PC-3 (cell line): ENCODE data around the gene ABCC8. TPM values are rescaled to one million over a fixed set of nuclear protein-coding genes. Genes with fewer than 3 reads are reported as not detected.

ENCODE experiments used
- ATAC-seq: fragments of 200-7000 bp; cut with Tn5 transposase; 2 replicates; pipeline ENCODE4 v1.9.1; 2020; ENCODE audit warnings: mild to moderate bottlenecking, moderate library complexity
- BruUV-seq: library from RNA; stranded (reverse); fragments of 400-500 nt; replicated peaks from 2 replicates; lab custom pipeline; 2021; lab: Mats Ljungman, UMichigan
- CTCF ChIA-PET: fragments of 300-600 bp; sonication (Branson Sonifier 250); formaldehyde crosslinking; loops from one replicate; lab custom pipeline; 2022; ENCODE audit warnings: antibody characterized with exemption; lab: Charles Lee
- POLR2A ChIA-PET: fragments of 300-600 bp; sonication (Branson Sonifier 250); formaldehyde crosslinking; loops from one replicate; lab custom pipeline; 2022; ENCODE audit warnings: antibody characterized with exemption; ENCODE audit not compliant: unreplicated experiment; lab: Charles Lee
- DNase-seq: peaks from one replicate; pipeline ENCODE4 v3.0.0-alpha.2; 2015
- H2AFZ ChIP-seq: fragments of 300-600 bp; sonication (generic); 2 replicates; pipeline ENCODE4 v1.6.0; 2016; ENCODE audit warnings: antibody characterized with exemption, low read length
- H3F3A ChIP-seq: fragments of 300-600 bp; sonication (generic); one replicate; pipeline ENCODE4 v1.6.0; 2017; ENCODE audit warnings: antibody characterized with exemption, low read length, control low read depth, mild to moderate bottlenecking; ENCODE audit not compliant: unreplicated experiment
- H3K27ac ChIP-seq: fragments of 300-600 bp; sonication (generic); 2 replicates; pipeline ENCODE4 v1.5.1; 2016; ENCODE audit warnings: mild to moderate bottlenecking, low read length
- H3K27me3 ChIP-seq: fragments of 300-600 bp; sonication (generic); 2 replicates; pipeline ENCODE4 v1.6.1; 2016; ENCODE audit warnings: low read length, mixed read lengths
- H3K36me3 ChIP-seq: fragments of 300-600 bp; sonication (generic); 2 replicates; pipeline ENCODE4 v1.6.1; 2016; ENCODE audit warnings: low read depth, mixed run types, low read length, mixed read lengths
- H3K4me1 ChIP-seq: fragments of 300-600 bp; sonication (generic); 2 replicates; pipeline ENCODE4 v1.5.1; 2016; ENCODE audit warnings: low read length; ENCODE audit not compliant: insufficient read depth
- H3K4me2 ChIP-seq: fragments of 300-600 bp; sonication (generic); 2 replicates; pipeline ENCODE4 v1.6.0; 2016; ENCODE audit warnings: low read length
- H3K4me3 ChIP-seq: fragments of 300-600 bp; sonication (generic); 2 replicates; pipeline ENCODE4 v1.5.1; 2016; ENCODE audit warnings: mild to moderate bottlenecking, low read length, mixed read lengths
- H3K79me2 ChIP-seq: fragments of 300-600 bp; sonication (generic); 2 replicates; pipeline ENCODE4 v1.6.1; 2017; ENCODE audit warnings: low read length, mixed read lengths
- H3K9ac ChIP-seq: fragments of 300-600 bp; sonication (generic); 2 replicates; pipeline ENCODE4 v1.6.0; 2016; ENCODE audit warnings: mild to moderate bottlenecking, low read length
- H3K9me2 ChIP-seq: fragments of 300-600 bp; sonication (generic); replicated peaks from 2 replicates; pipeline ENCODE4 v1.6.1; 2016; ENCODE audit warnings: mixed run types, low read length, mixed read lengths
- H3K9me3 ChIP-seq: fragments of 300-600 bp; sonication (generic); 2 replicates; pipeline ENCODE4 v1.6.1; 2016; ENCODE audit warnings: low read length, mixed read lengths
- H4K20me1 ChIP-seq: fragments of 300-600 bp; sonication (generic); 2 replicates; pipeline ENCODE4 v1.6.1; 2016; ENCODE audit warnings: low read length, mixed read lengths
- EZH2 ChIP-seq: fragments of 300-600 bp; sonication (generic); IDR thresholded peaks from one replicate; pipeline ENCODE4 v1.6.1; 2017; ENCODE audit warnings: antibody characterized with exemption, mild to moderate bottlenecking, low read length; ENCODE audit not compliant: unreplicated experiment
- EZH2phosphoT487 ChIP-seq: fragments of 300-600 bp; sonication (generic); IDR thresholded peaks from 2 replicates; pipeline ENCODE4 v1.6.1; 2018; ENCODE audit warnings: mild to moderate bottlenecking, antibody characterized with exemption, low read length, borderline replicate concordance
- intact Hi-C: fragments of 100-400 bp; cut with micrococcal nuclease; formaldehyde crosslinking; loops from 2 replicates; pipeline ENCODE4 v1.9.0; 2023
- total RNA-seq: library from RNA; depleted of rRNA; stranded (reverse); fragments of >200 nt; gene quantifications from 2 replicates; pipeline ENCODE4 v1.2.3, GENCODE V29; 2014
- TF ChIP-seq, protein P1 (sequence below): fragments of 300-600 bp; sonication (generic); conservative IDR thresholded peaks from 2 replicates; pipeline ENCODE4 v1.5.1; 2017; ENCODE audit warnings: antibody characterized with exemption, low read depth, mild to moderate bottlenecking, low read length

The ABCC8 gene
- total RNA-seq, 1 experiment from 2014 or later, result not detected

DNA sequence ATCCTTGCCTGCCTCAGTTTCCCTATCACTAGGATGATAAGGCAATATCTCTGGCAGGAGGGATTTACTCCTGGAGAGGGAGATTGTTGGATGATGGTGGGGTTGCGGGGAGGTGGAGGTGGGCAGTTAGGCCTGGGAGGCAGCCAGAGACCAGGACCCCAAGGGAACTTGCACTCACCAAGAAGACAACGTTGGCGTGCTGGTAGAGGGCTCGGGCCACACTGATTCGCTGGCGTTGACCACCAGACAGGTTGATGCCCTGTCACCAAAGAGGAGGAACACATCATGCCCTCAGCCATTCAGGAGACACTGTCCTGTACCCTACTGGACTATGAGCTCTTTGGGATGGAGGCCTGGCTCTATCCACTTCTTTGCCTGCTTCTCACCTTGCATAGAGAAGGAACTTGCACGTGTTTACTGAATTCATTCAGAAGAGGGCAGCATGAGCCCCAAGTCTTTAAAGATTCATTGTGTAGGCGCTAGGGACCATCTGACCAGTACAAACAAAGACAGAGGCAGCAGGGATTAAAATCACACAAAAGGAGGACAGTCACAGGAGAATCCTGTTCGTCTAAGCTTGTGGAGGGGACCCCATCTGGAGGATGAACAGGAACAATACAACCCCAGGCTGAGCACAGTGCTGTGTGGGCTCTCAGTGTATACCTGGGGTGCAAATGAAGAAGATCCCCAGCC is 64.0 kb downstream of the ABCC8 start:
- no peaks in the 10 kb centered on the region for H3F3A ChIP-seq
- no peaks in the 10 kb centered on the region for H4K20me1 ChIP-seq
- no peaks in the 10 kb centered on the region for H3K4me1 ChIP-seq
- H3K4me3 ChIP-seq, result no peak overlapping the region
- H3K27me3 ChIP-seq, result peaks cover 13% of the 10 kb centered on the region; the same call in 1 of the 2 replicates
- no peak overlapping the region for H3K4me2 ChIP-seq
- H3K9me2 ChIP-seq, result no peaks in the 10 kb centered on the region
- H3K27ac ChIP-seq, result no peak overlapping the region
- DNase-seq, result no peak
- ChIA-PET CTCF (no interaction called here), POLR2A (interaction anchor here (0.5 kb wide), 1 partner anchor 24 kb away, joined by 3 read pairs; the partner anchor contains the start of gene KCNJ11)
- H3K9me3 ChIP-seq, result no peaks in the 10 kb centered on the region
- H3K9ac ChIP-seq, result no peak overlapping the region
- ATAC-seq, result no peak
- BruUV-seq, result no TSS peak
- no peak overlapping the region for H2AFZ ChIP-seq
- H3K79me2 ChIP-seq, result no peaks in the 10 kb centered on the region
- H3K36me3 ChIP-seq, result no peaks in the 10 kb centered on the region
- intact Hi-C loops, result no loop called here
- TF ChIP-seq EZH2, result no peak
- TF ChIP-seq, protein P1, sequence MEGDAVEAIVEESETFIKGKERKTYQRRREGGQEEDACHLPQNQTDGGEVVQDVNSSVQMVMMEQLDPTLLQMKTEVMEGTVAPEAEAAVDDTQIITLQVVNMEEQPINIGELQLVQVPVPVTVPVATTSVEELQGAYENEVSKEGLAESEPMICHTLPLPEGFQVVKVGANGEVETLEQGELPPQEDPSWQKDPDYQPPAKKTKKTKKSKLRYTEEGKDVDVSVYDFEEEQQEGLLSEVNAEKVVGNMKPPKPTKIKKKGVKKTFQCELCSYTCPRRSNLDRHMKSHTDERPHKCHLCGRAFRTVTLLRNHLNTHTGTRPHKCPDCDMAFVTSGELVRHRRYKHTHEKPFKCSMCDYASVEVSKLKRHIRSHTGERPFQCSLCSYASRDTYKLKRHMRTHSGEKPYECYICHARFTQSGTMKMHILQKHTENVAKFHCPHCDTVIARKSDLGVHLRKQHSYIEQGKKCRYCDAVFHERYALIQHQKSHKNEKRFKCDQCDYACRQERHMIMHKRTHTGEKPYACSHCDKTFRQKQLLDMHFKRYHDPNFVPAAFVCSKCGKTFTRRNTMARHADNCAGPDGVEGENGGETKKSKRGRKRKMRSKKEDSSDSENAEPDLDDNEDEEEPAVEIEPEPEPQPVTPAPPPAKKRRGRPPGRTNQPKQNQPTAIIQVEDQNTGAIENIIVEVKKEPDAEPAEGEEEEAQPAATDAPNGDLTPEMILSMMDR, result no peak
- TF ChIP-seq EZH2phosphoT487, result no peak

- no peak overlapping the region for H2AFZ ChIP-seq
- no peaks in the 10 kb centered on the region for H3F3A ChIP-seq
- no peaks in the 10 kb centered on the region for H3K9me2 ChIP-seq
- DNase-seq (no peak), ATAC-seq (no peak)
- H3K4me2 ChIP-seq, result no peak overlapping the region
- TF ChIP-seq EZH2, result no peak
- TF ChIP-seq, protein P1, result no peak
- no peak for TF ChIP-seq EZH2phosphoT487
- no peaks in the 10 kb centered on the region for H3K79me2 ChIP-seq
- POLR2A ChIA-PET, result no interaction called here
- no peaks in the 10 kb centered on the region for H3K36me3 ChIP-seq
- H3K27ac ChIP-seq, result no peak overlapping the region
- H3K4me3 ChIP-seq, result no peak overlapping the region
- no peaks in the 10 kb centered on the region for H3K9me3 ChIP-seq
- H4K20me1 ChIP-seq, result no peaks in the 10 kb centered on the region
- H3K9ac ChIP-seq, result no peak overlapping the region
- H3K4me1 ChIP-seq, result no peaks in the 10 kb centered on the region
- intact Hi-C loops, result no loop called here
- no TSS peak for BruUV-seq
- H3K27me3 ChIP-seq, result peaks cover 12% of the 10 kb centered on the region; the same call in 1 of the 2 replicates
- CTCF ChIA-PET, result no interaction called here
These were observed 65.2 kb downstream of the ABCC8 start for GRCh38 chr11:17411418-17411817.

DNA sequence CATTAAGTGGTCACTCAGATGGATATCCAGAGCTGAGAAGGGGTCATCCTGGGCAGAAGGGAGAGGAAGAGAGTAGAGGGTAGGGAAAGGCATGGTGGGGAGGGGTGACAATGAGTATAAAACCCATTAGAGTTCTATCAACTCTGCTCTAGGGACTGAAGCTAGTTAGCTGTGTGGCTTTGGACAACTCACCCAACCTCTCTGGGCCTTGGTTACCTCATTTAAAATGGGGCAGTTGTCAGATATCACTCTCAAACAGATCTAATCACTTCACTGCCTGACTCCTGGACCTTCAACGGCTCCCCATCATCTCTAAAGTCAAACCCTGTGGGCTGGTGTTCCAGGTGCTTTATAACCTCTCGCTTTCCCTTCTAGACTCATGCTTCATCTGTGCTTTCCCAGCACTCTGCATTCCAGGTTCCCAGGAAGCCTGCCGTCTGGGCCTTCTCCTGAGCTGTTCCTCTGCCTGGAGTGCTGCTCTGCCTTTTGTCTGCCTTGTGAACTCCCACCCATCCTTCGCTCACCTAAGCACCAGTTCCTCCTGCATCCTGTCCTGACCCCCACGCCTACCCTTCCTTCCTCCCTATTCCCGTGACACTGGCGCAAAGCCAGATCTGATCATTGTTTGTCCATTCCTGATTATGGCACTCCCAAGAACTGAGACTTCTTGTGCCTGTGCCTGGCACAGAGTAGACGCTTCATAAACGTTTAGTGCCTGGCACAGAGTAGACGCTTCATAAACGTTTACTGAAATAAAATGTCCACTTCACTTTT is 65.9 kb downstream of the ABCC8 start:
- intact Hi-C loops, result no loop called here
- CTCF ChIA-PET, result no interaction called here
- no peak for ATAC-seq

More for the DNA sequence above, 65.9 kb downstream of the ABCC8 start:
- no peak for DNase-seq
- Histone ChIP-seq H3K27me3 (peaks cover 12% of the 10 kb centered on the region; the same call in 1 of the 2 replicates), H3K27ac (no peak overlapping the region), H3K36me3 (no peaks in the 10 kb centered on the region), H3K79me2 (no peaks in the 10 kb centered on the region), H3F3A (no peaks in the 10 kb centered on the region), H3K4me2 (no peak overlapping the region), H3K4me1 (no peaks in the 10 kb centered on the region; the same call in 1 of the 2 replicates), H3K4me3 (no peak overlapping the region), H3K9me2 (no peaks in the 10 kb centered on the region), H2AFZ (no peak overlapping the region), H3K9ac (no peak overlapping the region), H3K9me3 (no peaks in the 10 kb centered on the region), H4K20me1 (no peaks in the 10 kb centered on the region)
- POLR2A ChIA-PET, result no interaction called here
- no TSS peak for BruUV-seq
- TF ChIP-seq EZH2, result no peak
